ENCODE results near the gene GIN1.
"Not testable (repeated sequence)": the region's sequence is repeated elsewhere in the genome, so short reads cannot be mapped to it uniquely, and the experiment has no call there.

Gene GIN1

DNA sequence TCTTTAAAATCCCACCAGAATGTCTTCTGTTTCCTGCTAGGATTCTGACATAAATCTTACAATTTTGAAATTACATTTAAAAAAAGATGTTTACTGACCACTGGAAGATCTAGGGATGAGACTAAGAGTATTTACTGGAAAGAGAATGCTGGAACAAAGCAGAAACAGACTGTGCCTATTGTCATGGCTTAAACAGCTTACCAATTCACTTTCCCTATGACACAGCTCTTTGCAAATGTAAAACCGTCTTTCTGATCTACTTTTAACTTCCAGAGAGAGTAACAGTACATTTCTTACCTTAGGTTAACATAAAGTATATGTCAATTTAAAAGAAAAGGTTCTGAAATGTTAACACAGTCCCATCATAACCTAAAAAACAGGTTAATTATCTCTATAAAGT lies 10.7 kb downstream of the GIN1 start:
- no peak for DNase-seq

DNA sequence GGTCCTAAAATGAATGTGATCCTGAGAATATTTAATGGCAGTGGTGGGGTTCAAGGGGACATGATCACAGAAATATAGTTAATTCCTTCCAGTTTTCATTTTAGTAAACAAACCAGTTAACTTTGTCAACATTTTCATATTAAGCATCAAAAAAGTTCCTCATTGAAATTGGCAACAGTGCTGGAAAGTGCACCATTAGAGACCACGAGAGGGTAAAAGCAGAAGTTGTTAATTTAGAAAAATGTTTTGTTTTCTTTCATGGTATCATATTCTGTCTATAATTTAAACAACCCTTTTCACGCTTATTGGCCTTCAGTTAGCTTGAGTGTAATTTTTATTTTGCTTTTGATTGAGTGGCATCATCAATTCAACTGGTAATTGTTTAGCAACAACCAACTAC lies 11.9 kb downstream of the GIN1 start:
- DNase-seq, result no peak

DNA sequence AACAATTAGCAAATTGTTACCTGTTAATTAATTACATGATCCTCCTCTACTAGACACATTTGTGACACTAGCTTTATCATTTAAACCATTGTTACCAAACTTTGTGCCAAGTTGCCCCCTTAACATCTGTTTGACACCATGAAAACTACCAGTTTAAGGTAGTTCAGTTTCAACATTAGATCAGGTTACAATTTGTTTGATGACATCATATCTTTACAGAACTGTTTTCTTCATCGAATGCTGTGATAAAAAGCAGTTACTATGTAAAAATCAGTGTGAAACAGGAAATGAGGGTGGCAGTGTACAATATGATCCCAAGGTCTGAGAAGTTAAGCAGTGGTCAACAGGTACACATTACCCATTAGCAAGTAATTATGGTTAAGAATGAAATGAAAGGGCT lies 17.7 kb downstream of the GIN1 start:
- DNase-seq, result no peak

DNA sequence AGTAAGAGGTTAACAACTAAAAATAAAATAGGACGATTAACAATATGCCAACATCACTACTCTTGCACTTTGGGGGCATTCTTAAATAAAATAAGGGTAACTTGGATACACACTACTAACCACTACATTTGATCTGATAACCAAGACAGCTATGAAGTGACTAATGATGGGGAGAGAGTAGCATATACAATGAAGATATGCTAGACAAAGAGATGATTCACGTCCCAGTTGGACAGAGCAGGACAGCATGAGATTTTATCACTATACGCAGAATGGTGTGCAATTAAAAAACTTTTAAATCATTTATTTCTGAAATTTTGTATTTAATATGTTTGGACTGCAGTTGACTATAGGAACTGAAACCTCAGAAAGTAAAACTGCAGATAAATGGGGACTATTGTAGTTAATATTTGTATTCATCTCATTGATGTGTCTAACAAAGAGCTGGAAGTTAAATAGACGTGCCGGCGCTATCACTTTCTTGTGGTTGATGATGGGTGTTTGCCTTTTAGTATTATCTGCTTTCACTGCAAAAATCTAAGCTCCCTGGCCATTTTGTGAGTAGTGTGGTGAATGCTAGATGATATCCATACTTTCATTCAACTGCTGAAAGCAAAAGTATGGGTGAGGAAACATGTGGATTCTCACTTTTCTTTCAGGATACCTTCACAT lies 18.7 kb downstream of the GIN1 start:
- DNase-seq, result no peak

DNA sequence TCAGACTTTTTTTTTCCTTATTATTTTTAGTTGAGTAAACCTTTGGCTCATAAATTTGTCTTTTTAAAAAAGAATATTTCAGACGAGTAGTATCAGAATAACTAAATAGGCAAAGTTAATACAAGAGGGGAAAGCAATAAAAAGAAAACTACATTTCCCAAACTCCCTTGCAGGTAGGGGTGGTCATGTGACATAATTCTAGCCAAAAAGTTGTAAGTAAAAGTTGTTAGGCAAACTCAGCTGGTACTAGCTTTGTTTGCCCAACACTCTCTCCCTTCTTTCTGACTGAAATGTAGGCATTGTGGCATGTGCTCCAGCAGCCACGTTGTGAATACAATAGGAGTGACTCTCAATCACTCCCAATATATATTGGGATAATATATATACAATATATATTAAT lies 20.9 kb downstream of the GIN1 start:
- DNase-seq, result no peak

DNA sequence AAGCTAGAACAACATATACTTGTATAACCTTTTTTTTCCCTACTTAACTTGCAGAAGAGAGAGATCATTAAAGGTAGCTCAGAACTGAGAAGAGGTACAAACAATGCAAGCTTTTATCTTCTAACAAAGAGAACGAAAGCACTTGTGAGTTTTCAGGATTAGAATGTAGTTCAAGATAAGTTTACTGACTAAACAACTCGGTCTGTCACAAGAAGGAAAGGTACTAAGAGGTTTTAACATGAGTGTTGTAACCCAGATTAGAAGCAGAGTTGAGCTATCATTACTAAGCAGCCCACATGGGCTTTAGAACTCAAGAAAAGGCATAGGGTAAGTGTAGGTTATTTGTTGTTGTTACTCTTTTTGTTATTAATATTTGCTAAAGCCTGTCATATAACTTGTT lies 25.2 kb downstream of the GIN1 start:
- no peak for DNase-seq

DNA sequence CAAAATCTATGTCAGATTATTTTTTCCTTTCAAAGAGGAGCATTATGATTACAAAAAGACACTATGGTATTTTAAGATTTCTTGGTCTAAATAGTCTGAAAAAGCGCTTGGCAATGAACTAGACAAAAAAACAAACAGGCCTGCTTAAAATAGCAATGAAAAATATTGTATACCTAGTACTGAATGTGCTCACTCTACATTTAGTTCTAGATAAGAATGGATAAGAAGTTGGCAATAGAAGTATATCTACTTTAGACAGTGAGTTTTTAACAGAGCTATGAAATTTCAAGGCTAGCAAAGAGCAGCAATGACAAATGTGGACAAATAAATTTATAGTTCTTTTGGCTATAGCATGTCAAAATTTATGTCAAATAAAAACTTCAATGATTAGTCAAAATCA lies 26.2 kb downstream of the GIN1 start:
- no peak for DNase-seq

DNA sequence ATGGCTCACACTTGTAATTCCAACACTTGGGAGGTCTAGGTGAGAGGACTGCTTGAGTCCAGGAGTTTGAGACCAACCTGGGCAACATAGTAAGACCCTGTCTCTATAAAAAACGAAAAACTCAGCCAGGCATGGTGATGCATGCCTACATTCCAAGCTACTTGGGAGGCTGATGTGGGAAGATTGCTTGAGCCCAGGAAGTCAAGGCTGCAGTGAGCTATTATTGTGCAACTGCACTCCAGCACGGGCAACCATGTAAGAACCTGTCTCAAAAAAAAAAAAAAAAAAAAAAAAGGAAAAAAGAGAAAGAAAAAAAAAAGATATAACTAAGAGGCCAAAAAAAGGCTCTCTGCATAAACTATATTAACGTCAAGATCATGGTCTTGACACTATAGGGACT lies 27.3 kb downstream of the GIN1 start:
- no peak for DNase-seq

DNA sequence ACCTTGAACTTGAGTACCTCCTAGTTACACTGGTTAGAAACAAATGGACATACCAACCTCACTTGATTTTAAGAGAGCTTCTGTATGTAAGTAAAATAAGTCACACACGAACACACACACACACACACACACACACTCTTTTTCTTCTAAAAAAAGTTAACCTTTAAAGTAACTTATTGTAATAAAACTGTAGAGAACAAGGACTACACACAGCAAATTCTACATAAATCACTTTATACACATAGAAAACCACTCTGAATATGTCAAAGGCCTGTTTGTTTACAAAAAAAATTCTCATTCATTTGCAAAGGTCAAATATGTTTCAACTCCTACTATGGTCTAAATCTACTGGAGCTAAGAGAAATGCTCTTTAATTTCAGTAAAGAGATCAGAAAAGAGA lies 29.1 kb downstream of the GIN1 start:
- no peak for DNase-seq

DNA sequence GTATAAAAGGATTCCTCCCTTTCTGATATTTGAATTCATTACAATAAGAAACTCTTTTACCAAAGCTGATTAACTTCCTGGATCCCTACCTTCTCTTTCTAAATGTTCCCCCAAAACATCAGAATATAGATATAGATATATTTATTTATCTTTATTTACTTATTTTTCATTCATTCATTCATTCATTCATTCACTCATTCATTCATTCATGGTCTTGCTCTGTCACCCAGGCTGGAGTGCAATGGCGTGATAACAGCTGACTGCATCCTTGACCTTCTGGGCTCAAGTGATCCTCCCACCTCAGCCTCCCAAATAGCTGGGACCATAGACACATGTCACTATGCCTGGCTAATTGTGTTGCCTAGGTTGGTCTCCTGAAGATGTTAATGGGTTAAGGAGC lies 30.7 kb downstream of the GIN1 start:
- DNase-seq, result no peak

DNA sequence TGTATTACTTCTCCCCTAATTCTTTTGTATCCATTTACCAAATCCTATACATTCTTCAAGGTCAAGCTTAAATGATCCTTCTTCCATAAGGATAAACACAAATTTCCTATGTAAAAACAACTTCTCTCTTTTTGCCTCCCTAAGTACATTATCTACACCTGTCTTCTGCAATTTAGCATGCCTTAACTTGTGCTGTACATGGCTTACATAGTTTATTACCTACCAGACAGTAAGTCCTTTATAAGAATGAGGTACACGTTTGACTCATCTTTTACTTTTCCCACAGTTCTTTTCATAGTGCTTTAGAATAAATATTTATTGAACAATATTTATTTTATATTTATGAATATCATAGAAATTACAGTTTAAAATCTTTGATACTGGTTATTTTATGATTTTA lies 33.4 kb downstream of the GIN1 start:
- no peak for DNase-seq

DNA sequence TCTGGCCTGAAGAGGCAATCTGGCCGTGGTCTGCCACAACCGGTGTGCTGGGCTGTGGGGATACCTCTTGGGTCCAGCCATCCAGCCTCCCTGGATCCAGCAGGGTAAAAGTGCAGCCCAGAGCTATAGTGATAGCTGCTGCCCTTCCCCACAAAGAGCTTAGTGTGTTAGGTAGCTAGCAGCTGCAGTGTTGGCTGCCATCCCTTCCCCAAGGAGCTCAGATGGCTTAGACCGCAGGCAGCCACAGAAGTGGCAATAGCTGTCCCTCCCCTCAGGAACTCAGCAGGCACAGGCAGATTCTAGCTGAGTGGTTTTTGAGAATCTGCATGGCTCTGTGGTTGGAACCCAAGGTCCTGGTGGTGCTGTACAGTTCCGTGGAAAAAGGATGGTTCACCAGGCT lies 40.1 kb downstream of the GIN1 start:
- DNase-seq, result no peak

DNA sequence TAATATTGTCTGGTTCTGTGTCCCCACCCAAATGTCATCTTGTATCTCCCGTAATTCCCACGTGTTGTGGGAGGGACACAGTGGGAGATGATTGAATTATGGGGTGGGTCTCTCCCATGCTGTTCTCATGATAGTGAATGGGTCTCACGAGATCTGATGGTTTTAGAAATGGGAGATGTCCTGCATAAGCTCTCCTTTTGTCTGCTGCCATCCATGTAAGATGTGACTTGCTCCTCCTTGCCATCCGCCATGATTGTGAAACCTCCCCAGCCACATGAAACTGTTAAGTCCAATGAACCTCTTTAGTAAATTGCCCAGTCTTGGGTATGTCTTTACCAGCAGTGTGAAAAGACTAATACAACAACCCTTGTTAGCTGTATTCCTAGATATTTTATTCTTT lies 44.5 kb downstream of the GIN1 start:
- DNase-seq, result no peak

DNA sequence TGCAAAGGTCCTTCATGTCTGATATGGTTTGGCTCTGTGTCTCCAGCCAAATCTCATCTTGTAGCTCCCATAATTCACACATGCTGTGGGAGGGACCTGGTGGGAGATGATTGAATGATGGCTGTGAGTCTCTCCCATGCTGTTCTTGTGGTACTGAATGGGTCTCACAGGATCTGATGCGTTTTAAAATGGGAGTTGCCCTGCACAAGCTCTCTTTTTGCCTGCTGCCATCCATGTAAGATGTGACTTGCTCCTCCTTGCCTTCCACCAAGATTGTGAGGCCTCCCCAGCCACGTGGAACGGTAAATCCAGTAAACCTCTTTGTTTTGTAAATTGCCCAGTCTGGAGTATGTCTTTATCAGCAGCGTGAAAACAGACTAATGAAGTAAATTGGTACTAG lies 46.4 kb downstream of the GIN1 start:
- not testable (repeated sequence) for DNase-seq

DNA sequence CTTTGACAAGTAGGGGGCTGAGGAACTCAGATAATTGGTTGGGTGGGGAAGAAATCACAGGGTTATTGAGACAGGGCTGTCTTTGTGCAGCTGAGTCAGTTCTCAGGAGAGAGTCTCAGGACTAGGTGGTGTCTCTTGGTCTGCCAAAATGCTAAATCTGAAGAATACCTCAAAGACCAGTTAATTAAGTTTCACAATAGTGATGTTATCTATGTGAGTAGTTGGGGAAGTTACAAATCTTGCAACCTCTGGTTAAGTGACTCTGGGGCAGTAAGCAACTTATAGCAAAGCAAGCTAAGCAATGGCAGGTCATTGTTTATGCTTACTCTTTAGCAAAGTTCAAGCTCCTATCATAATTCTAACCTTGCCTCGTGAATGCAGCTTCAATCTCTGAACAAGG lies 53.6 kb downstream of the GIN1 start:
- no peak for DNase-seq

DNA sequence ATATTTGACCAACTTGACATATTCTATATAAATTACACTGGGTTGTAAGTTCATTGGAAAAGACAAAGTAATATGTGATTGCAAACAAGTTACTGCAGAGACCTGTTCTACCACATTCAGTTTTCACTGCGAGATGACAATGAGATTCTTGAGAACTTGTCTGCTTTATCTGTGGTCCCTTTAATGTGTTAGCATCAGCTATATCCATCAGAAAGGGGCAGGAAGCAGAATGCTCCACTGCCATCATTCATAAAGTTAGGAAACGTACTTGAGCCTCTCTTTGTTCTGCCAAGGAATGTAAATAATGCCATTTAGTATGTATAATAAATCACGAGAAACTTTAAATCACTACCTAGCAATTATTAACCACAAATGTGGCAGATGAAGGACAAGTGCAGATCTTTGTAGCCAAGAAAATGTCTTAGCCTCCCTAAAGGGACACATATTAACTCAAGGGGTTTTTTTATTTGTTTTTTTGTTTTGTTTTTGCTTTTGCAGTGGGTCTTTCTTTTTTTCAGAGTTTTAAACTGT lies 59.4 kb downstream of the GIN1 start:
- no peak for DNase-seq

DNA sequence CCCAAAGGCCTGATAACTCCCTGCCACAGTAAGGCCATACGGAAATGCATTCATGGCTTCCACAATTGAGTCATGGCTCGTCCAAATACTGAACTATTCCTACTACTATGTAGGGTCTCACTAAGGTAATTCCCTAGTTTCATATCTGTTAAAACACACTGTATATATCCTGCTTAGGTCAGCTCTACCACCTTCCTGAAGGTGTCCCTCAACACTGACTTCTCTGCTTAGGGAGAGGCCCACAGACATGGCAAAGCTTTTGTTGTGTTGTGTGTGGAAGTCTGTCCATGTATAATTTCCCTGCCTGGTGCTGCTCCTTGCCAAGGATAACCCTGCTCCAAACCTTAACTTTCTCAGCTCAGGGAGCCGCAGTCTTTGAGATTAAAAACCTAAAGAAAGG lies 60.4 kb downstream of the GIN1 start:
- DNase-seq, result no peak

DNA sequence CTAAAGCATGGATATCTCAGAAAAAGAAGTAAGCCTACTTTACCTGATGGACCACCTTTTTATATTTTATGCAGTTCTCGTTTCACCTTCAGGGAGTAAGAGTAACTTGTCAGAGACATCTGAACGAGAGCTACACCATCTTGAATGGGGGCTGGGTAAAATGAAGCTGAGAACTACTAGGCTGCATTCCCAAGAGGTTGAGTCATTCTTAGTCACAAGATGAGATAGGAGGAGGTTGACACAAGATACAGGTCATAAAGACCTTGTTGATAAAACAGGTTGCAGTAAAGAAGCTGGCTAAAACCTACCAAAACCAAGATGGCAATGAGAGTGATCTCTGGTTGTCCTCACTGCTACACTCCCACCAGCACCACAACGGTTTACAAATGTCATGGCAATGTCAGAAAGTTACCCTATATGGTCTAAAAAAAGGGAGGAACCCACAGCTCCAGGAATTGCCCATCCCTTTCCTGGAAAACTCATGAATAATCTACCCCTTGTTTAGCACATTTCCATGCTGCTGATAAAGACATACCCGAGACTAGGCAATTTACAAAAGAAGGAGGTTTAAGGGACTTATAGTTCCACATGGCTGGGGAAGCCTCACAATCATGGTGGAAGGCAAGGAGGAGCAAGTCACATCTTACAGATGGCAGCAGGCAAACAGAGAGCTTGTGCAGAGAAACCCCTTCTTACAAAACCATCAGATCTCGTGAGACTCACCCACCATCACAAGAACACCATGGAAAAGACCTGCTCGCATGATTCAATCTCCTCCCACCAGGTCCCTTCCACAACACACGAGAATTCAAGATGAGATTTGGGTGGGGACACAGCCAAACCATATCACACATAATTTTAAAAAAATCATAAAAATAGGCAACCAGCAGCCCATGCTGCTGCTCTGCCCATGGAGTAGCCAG lies 62.5 kb downstream of the GIN1 start:
- no peak for DNase-seq

DNA sequence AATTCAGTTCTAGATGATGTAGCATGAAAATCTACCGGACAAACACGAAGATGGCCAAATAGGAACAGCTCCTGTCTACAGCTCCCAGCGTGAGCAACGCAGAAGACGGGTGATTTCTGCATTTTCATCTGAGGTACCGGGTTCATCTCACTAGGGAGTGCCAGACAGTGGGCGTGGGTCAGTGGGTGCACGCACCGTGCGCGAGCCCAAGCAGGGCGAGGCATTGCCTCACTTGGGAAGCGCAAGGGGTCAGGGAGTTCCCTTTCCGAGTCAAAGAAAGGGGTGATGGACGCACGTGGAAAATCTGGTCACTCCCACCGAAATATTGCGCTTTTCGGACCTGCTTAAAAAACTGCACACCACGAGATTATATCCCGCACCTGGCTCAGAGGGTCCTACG lies 73.2 kb downstream of the GIN1 start:
- DNase-seq, result not testable (repeated sequence)

DNA sequence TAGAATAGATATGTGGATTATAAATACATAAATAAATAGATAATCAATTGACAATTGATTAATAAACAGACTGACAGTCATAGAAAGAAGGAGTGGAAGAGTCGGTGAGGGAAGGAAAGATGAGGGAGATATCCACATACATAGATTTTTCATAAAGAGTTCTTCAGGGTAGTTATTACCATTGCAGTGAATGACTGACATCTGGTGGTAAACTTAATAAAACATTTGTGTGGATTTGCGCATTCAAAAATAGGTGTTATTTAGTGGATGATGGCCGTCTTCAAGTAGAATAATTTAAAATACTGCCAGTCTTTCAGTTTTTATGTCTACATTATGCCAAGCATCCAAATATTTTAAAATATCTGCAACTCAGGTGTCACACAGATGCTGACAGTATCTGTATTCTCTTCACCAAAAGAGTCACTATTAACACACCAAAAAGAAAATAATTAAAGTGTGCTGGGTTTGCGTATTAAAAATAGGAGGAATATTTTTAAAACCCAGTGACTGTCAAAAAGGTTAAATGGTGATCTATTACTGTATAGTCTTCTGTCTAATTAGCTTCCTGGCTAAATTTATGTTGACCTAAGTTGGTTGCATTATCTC lies 78.8 kb downstream of the GIN1 start:
- no peak for DNase-seq

DNA sequence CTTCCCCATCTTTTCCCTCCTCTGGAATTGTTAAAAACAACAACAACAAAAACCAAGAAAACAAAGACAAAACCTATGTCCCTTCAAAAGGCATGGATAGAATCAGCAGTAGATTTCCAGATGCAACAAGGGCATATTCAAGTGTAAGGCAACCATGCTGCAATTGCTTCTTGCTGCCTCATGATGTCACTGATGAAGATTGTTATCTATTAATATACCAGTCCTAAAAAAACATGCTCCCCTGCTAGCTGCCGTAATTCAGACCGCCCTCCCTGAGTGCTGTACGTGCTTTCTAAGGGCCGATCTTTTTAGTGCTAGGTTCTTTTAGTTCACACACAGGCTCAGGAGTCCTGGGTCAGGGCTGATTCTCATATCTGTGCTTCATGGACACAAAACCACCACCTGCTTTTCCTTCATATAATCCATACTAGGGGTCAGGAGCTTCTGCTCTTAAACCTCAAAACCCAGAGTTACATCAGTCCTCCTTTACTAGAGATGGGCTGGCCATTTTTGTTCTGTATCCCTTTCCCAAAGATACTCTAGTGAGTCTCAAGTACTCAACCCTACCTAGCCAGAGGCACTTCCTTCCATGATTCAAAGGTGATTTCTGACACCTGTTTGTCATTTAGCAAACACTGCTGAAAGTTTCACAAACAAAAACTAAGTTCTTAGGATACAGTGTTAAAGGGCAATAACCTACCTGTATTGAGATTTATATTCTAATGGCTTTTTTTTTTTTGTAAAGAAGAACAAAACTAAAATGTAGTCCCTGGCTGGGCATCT lies 82.1 kb downstream of the GIN1 start:
- no peak for DNase-seq

DNA sequence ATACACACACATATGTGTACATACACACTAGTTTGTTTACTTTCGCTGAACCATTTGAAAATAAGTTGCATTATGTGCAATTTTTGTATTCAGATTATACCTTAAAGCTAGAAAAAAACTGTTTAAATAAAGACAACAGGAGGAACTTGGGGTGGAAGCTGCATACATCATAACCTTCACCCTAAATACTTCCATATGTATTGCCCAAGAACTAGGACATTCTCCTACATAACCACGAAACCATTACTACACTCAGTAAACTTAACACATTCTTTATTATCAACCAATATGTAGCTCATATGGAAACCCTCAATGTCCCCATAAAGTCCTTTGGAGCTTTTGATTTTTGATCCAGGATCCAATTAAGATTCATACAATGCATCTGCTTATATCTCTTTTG lies 83.3 kb downstream of the GIN1 start:
- no peak for DNase-seq
